GDM1 (cell line): ENCODE results near the gene MAP3K4.

Source experiments
- DNase-seq: peaks from one replicate; lab custom pipeline; 2025; lab: John Stamatoyannopoulos, UW

MAP3K4 gene

DNA sequence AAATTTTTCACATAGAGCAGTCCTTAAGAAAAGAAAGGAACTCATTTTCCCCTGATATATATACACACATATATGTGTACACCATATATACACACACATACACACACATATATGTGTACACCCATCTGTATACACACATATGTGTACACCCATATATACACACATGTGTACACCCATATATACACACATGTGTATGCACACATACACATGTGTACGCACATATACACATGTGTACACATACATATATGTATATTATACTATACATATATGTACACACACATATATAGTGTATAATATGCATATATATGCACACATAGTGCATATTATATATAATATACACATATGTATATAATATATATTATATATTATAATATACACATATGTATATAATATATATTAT is 9.1 kb downstream of the MAP3K4 start:
- no peak for DNase-seq

DNA sequence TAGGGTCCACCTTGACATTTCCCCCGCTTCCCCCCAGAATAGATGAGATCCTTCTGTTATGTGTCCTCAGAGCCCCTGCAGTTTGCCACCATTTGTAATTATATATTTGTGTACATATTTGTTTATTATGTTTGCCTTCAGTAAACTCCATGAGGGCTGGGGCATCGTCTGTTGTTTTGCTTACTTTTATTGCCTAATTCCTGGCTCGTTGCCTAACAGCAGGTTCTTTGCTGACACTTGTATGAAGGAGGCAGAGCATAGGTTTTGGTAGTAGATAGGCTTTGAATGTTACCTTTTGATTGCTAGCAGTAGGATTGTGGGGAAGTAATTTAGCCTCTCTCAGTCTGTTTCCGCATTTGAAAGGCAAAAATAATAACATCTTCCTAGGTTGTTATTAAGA is 9.9 kb downstream of the MAP3K4 start:
- DNase-seq: no peak

DNA sequence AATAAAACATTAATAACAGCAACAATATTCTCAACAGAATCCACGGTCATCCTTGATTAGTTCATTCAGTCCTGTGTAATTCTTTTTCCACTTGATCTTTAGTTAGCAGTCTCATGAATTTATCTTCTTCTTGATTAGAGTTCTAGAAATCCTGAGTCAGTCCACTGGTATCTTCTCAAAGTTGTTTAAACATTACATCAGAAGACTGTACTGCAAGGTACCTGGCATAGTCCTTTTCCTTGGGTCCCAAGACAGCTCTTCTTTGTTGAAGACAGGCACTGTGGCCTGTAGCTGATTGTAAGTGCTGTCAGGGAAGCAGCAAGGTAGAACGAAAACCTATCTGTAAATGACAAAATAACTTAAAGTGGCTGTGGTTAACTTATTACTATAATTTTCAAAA is 11.8 kb downstream of the MAP3K4 start:
- no peak for DNase-seq

DNA sequence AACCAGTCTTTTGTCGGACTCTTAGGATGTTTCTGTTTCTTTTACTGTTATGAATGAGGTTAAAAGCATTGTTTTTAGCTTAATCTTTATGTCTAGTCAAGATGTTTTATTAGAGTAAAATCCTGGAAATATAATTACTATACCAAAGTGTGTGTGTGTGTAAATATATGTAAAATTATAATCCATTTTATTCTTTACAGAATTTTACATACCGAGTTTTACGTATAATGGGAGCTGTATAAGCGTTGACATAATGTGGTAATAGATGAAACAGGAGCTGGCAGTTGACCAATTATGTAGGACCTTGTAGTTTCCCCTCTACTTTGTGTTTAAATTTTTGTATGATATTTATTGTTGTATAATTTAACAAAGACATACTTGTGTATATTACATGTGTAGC is 16.7 kb downstream of the MAP3K4 start:
- DNase-seq: no peak

DNA sequence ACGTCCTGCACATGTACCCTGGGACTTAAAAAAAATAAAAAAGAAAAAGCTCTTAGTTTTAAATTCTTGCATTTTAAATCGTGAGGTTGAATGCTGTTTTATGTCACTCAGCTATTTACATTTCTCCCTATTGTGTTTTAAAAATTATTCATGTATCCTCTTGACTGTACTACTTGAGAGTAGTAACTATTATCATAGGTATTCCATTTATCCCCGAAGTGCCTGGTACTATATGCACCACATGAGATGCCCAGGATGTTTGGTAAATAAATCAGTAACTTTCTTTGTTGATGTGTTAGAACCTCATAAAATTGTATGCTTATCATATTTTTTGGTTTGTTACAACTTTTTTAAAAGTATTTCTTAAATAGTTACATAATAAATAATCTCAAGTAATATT is 18.4 kb downstream of the MAP3K4 start:
- no peak for DNase-seq

DNA sequence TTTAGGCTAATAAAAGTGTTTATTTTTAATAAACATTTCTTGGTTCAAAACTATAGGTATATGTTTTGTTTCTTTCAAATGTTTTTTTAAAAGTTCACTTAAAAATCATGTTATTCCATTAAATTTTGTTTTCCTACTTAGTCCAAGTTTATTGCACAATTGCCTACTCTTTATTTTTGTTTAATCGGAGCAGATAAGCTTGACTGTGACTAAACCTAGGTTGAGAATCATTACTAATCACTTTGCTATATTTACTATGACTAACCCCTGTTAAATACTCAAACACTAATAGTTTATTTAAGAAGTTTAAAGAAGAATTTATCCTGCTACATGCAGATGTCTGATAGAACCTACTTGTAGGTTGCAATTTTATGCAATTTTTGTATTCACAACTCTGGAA is 18.8 kb downstream of the MAP3K4 start:
- no peak for DNase-seq

DNA sequence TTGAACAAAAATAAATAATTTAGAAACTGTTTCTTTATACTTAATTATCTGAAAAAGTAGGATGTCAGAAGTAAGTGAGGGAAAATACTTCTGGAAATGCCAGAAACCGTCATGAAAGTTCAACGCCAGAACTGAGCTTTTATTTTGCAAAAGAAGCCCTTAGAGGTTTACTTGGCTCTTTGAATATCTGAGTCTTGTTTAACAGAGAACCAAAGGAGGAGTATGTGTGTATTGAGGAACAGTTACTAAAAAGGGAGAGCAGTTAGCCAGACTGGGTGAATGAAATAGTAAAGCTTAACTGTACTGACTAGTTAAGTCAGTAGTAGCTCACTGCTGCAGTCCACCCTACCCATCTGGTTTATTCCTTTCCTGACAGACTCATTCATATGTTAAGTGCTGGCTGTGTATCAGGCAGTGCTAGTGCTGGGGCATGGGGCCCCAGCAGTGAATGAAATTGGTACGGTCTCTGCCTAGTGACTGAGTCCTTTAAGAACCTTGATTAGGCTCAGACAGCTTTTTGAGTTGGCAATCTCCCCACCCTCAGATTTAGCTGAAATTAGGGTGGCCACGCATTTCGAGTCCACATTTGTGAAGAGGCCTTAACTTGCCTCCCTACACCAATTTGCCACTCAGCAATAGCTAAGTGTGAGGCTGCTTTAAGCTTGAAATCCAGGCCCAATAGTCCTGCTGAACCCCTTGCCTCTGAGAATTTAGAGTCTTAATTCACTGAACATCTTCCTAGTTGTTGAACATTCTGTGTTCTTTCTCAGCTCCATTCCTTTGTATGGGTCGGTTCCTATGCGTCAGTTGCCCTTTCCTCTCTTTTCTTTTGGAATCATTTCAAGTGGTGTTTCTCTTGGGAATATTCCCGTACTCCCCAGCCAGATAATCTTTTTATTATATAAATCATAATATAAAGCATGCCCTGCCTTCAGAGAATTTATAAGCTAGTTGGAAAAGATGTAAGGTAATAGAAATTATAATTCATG is 20.2 kb downstream of the MAP3K4 start:
- no peak for DNase-seq

DNA sequence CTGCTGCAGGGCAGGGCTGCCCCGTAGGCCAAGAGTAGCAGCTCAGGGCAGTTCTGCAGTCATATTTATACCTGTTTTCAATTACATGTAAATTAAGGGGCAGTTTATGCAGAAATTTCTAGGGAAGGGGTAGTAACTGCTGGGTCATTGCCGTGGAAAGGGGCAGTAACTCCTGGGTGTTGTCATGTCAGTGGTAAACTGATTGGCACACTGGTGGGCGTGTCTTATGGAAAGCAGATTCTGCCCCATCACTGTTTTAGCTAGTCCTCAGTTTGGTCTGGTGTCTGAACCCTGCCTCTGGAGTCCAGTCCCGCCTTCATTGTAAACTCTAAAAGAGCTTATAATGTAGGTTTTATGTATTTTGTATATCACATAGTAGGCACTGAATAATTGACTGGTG is 22.1 kb downstream of the MAP3K4 start:
- no peak for DNase-seq

DNA sequence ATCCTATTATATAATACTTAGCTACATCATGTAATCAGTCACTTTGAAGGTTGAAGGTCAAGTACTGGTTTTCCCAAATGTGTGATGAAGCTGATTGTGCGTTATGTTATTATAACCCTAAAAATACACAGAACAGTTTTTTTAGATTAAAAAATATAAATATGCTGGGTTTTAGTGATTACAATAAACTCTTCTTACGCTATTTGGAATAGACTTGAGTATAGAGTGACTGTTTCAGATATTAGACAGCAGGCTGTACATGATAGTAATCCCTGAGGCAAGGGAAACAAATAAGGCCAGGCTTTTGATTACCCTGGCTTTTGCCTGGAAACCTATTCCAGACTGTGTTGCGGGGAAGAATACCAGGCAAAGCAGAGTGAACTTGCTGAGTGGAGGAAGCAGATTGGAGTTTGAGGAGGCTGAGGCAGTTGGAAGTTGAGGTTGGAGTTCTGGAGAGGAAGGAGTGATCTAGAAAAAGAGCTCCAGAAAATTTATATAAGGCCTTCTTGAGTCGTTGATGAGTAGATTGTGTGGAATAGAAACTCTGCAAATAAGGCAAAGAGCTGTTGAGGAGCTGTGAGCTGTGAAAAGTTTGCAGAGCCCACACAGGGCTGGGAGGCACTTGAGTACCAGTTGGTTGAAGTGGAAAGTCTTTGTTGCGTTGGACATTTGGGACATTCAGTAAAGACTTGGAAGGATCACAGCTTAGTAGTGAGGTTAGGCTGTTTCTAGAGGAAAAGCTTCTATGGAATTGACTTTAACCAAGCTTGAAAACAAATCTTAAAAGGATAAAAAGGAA is 26.4 kb downstream of the MAP3K4 start:
- no peak for DNase-seq

DNA sequence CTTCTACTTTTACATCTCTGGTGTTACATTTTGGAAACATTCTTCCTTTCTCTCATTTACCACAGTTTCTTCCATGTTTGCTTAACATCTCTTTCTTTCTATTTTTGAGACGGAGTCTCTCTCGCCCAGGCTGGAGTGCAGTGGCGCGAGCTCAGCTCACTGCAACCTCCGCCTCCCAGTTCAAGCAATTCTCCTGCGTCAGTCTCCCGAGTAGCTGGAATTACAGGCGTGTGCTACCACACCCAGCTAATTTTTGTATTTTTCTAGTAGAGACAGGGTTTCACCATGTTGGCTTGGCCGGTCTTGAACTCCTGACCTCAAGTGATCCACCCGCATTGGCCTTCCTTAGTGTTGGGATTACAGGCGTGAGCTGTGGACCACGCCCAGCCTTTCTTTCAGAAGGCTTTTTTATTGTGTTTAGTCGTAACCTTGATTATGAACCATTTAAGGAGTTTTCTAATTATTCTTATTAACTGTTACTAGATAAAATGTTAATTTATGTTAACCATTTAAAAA is 27.8 kb downstream of the MAP3K4 start:
- DNase-seq: no peak

DNA sequence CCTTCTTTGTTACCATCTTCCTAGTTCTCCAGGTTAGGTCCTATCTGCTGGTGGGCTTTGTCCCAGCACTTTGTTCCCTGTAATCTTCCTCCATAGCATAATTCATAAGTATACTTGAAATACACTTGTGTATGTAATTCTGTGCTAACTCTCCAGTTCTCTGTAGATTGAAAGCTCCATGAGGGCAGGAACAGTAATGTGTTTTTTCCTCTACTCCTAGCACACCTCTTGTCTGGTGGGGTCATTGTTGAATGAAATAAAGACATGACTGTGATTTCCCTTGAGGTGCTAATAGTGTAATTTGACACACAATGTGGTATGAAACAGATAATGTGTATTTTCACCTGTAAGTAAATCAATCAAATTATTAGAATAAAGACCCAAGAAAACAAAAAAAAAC is 30.0 kb downstream of the MAP3K4 start:
- no peak for DNase-seq

DNA sequence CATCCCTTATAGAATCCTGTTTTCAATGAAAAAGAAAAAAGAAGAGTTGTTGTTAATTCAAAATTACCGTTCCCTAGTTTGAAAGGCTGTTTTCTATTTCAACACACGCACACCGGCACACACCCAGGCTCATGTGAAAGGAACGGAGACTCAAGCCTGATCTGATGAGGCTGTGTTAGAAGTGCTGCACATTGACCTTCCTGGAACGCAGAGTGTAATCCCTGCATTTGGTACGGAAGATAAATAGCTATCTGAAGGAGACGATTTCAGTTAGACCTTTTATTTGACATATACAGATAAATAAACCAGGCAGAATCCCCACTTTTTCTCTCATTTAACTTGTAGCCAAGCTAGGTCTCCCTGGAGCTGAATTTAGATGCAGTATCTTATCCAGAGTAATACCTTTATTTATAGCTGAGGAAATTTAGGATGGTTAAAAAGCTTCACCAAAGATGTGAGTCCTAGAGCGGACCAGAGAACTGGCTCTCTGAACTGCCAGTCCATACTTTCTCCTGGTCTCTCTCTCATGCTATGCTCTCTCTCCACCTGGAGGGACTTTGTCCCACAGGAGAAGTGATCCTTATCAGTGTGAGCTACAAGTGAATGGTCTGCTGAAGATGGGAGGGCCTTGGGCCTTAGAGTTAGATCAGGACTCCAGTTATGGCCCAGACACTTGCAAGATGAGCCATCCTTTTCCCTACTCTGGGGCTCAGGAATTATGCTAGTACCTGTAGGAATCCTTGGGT is 30.6 kb downstream of the MAP3K4 start:
- no peak for DNase-seq

DNA sequence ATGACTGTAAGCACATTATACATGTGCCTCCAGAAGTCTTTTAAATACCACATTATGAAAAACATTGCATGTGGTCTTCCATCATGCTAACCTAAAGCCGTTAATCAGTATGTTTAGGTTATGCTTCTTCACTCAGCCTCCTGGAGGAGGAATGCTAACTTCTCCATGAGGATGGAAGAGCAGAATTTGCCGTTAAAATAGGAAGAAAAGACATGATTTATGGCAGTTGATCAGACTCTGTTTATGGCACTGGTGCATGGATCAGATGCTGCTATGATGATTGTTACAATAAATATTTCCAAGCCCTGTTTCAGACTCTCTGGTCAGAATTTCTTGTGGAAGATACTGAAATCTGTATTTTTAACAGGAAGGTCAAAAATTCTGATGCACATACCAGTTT is 31.7 kb downstream of the MAP3K4 start:
- DNase-seq: no peak

DNA sequence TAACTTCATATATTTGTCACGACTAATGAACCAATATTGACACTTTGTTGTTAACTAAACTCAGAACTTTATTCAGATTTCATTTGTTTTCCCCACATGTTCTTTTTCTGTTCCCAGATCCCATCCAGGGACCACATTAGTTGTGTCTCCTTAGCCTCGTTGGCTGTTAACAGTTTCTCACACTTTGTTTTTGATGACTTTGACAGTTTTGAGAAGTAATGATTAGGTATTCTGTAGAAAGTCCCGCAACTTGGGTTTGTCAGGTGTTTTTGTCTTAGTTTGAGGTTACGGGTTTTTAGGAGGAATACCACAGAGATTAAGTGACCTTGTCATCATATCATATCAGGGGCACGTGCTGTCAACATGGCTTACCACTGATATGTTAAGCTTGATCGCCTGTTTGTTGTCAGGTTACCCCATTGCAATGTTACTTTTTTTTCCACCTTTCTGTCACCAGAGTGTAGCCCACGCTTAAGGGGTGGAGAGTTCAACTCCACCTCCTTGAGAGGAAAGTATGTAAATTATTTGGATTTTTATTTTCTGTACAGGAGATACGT is 32.9 kb downstream of the MAP3K4 start:
- DNase-seq: no peak

DNA sequence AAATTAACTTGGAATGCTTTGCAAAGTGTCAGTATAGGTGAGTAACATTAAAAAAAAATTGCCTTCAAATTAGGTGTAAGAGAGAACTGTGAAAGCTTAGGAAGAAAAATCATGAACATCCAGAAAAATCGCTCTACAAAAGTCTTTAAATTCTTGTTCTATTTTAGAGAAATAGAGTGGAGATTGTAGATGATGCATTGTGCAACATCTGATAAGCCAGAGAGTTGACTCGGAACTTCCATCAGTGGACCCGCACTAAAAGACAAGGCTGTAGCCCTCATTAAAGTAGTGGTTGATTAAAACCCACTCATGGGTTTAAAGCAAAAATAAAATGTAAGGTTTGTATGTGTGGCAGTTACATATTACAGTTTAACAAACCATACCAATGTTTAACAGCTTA is 35.8 kb downstream of the MAP3K4 start:
- no peak for DNase-seq

DNA sequence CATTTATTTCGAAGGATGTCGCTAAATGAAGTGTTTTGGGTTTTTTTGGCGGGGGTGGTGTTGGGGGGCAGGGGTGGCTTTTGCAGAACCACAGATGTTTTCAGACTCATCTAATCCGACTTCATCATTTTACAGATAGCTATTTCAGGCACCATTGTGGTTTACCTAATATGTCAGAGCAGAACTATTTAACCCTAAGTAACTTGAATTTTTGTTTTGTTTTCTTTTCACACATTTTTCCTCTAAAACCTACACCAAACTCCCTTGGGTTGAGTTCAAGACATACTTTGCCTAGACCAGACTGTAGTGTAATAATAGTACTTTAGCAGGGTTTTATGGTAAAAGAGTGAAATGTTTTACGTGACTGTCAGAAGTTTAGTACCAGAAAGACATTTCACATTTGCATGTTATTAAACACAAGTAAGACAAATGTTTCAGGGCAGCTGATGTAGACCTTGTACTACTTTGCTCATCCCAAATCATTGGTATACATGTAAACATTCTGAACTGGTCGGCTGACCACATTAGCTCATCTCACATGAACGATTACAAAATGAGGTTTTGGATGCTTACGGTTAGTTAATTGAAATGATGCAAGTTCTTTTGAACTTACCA is 37.7 kb downstream of the MAP3K4 start:
- DNase-seq: no peak

DNA sequence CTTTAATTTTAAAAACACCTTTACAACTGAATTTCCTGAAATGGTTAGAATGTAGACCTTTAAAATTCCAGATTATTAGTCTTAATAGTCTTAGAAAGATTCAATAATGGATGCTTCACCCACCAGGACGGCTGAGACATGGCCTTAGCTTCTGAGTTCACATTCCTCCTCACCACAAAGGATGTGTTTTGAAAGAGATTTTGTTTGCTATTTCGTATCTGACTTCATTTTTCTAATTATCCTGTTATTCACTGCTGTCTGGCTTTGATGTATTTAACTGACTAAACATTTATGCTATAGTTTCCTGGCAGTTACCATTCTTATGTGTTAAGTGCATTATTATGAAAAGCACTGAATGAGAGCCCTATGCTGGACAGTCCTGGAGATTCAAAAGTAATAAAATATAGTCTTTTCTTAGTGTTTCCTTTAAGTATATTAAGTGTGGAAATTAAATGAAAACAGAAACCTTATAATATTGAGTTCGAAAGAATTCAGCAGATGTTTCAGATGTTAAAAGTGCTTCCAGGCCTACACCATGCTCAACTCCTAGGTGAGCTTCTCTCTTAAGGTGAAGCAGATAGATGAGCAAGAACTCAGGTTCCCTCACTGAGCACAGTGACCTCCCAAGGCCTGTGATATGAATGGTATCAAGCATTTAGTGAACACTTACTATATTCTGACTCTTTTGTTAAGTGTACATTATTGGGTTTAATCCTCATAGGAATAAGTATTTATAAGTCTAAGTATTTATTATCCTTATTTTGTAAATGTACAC is 40.3 kb downstream of the MAP3K4 start:
- no peak for DNase-seq

DNA sequence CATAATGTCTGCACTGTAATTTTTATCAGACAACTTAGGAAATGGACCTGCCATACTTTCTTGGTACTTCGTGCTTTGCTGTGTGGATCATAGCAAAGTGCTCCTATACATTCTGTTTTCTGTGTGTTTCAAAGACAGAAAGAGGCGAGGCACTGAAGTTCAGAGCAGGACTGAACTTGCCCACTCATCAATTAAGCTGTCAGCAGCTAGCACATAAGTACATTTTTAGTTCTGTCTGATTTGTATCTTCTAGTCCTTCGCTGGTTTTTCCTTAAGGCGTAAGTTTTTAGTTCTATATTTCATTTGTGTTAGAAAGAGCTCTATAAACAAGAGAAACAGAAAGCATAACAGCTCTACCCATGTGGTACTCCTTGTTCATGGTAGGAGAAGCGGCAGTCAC is 42.1 kb downstream of the MAP3K4 start:
- no peak for DNase-seq

DNA sequence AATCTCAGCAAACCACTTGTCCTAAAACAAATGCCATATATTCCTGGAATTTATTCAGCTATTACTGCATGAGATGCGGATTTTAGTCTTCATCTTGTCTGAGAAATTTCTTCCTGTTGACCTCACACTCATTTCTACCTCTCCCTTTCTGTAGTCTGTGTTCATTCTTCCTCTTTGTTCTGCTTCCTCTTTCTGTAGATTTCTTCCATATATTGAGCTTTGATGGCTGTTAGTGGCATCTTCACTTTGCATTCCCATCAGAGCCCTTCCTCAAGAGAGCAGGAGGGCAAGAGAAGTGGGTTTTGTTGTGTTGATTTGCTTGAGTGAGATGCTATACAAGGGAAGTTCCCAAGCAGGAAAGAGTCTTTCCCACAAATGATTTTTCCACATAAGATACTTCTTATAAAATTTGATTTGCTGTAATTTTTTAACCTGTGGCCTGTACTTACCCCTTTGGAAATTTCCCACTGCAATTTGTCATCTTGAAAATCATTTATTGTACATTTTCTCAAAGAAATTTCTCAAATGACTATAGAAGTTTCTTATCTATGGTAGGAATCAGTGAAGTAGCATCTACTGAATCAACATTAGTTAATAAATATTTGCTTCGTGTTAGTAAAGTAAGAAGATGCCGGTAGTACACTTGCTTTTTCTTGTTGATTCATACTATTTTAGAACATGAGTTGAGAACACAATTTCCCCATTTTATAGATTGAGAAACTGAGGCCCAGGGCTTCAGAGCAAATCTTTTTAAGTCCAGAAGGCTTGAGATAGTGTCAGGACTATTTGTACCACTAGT is 43.8 kb downstream of the MAP3K4 start:
- DNase-seq: no peak

DNA sequence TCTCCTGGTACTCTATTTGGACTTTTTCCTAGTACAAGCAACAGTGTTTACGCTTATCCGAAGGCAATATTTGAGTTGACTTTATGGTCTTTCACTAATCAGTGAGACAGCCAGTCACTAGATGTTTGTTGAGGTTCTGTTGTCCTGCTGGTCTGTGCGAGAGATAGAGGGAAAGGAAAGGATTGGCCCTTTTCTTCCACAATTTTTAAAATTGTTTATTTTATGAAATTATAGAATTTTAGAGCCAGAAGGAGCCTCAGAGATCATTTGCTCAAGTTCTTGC is 44.4 kb downstream of the MAP3K4 start:
- DNase-seq: no peak
